Esophagus muscularis mucosa (tissue), 4 donors: ENCODE results near the gene ATP2A1.

Source experiments
- EP300 ChIP-seq: sonication (generic); formaldehyde crosslinking; IDR thresholded peaks from one replicate; pipeline ENCODE4 v1.6.1; 2017; ENCODE audit warnings: antibody characterized with exemption
- POLR2A ChIP-seq: fragments of 450-650 bp; IDR thresholded peaks from one replicate; pipeline ENCODE4 v1.6.1; 2017; ENCODE audit warnings: antibody characterized with exemption, moderate library complexity, mild to moderate bottlenecking, low read depth
- POLR2AphosphoS5 ChIP-seq, 2 donors: sonication (generic); formaldehyde crosslinking; IDR thresholded peaks; one replicate each; pipeline ENCODE4 v1.6.1; 2017; ENCODE audit warnings: antibody characterized with exemption in 2 of 2
- TF ChIP-seq, protein P1 (sequence below), 3 experiments: fragments of 200-600 bp in 2 of 3; fragments of 450-650 bp in 1 of 3; sonication (generic) in 2 of 3; IDR thresholded peaks; one replicate each; pipeline ENCODE4 v1.5.1; 2017 to 2019; ENCODE audit warnings: antibody characterized with exemption in 3 of 3, mild to moderate bottlenecking in 2 of 3, moderate library complexity in 1 of 3

GRCh38 chr16:28905229-28905754 is 27.0 kb downstream of the ATP2A1 start:
- TF ChIP-seq, protein P1, sequence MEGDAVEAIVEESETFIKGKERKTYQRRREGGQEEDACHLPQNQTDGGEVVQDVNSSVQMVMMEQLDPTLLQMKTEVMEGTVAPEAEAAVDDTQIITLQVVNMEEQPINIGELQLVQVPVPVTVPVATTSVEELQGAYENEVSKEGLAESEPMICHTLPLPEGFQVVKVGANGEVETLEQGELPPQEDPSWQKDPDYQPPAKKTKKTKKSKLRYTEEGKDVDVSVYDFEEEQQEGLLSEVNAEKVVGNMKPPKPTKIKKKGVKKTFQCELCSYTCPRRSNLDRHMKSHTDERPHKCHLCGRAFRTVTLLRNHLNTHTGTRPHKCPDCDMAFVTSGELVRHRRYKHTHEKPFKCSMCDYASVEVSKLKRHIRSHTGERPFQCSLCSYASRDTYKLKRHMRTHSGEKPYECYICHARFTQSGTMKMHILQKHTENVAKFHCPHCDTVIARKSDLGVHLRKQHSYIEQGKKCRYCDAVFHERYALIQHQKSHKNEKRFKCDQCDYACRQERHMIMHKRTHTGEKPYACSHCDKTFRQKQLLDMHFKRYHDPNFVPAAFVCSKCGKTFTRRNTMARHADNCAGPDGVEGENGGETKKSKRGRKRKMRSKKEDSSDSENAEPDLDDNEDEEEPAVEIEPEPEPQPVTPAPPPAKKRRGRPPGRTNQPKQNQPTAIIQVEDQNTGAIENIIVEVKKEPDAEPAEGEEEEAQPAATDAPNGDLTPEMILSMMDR (IDR thresholded peaks at IDR 0.05), result no peak
- TF ChIP-seq POLR2AphosphoS5 (IDR thresholded peaks at IDR 0.05) (no peak), POLR2A (no peak), EP300 (no peak)
